Body of pancreas (tissue), 4 donors: ENCODE data around the gene SCCPDH.

ENCODE experiments used
- POLR2A ChIP-seq, 3 donors: fragments of 450-650 bp; IDR thresholded peaks; one replicate each; pipeline ENCODE4 v1.6.1; 2016; ENCODE audit warnings: antibody characterized with exemption in 3 of 3, mild to moderate bottlenecking in 2 of 3
- TF ChIP-seq, protein P1 (sequence below), 7 experiments: fragments of 450-650 bp in 4 of 7; fragments of 200-600 bp in 3 of 7; sonication (generic) in 3 of 7; IDR thresholded peaks; one replicate each; pipeline ENCODE4 v1.5.1; 2016 to 2019; ENCODE audit warnings: antibody characterized with exemption in 7 of 7

DNA sequence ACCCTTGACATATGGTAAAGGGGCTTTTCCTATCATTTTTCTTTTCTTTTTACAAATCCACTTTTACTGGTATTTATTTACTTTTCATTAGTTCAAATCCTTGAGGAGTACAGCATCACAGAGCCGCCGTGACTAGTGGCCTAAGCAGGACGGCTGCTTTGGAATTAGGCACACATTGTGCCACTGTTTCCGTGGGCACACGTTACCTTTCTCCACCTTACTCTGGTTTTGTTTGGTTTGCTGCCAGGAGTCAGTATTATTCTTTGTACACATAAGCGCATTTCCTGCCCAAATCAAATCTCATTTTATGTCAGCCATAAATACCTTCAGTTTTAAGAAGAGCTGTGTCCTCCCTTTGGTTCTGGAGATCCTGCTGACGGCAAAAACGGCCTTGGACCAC lies 31.2 kb downstream of the SCCPDH start:
- TF ChIP-seq, protein P1, sequence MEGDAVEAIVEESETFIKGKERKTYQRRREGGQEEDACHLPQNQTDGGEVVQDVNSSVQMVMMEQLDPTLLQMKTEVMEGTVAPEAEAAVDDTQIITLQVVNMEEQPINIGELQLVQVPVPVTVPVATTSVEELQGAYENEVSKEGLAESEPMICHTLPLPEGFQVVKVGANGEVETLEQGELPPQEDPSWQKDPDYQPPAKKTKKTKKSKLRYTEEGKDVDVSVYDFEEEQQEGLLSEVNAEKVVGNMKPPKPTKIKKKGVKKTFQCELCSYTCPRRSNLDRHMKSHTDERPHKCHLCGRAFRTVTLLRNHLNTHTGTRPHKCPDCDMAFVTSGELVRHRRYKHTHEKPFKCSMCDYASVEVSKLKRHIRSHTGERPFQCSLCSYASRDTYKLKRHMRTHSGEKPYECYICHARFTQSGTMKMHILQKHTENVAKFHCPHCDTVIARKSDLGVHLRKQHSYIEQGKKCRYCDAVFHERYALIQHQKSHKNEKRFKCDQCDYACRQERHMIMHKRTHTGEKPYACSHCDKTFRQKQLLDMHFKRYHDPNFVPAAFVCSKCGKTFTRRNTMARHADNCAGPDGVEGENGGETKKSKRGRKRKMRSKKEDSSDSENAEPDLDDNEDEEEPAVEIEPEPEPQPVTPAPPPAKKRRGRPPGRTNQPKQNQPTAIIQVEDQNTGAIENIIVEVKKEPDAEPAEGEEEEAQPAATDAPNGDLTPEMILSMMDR (IDR thresholded peaks at IDR 0.05): no peak
- TF ChIP-seq POLR2A (IDR thresholded peaks at IDR 0.05): no peak
